ENCODE measurements around the gene UNC13D.

DNA sequence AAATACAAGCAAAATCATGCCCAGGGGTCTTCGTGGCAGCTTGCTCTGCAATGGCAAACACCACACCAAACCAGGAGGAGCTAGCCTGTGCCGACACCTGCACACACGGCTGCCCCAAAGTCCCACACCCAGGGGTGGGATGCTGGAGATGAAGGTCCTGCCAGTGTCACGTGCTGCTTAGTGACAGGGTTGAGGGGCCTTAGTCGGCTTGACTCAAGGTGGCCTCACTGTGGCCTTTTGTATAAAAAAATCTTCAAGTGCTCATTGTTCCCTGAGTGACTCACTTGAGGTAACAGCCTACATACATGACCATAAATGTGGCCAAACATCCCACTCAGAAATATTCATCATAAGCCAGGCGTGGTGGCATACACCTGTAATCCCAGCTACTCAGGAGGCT, 45.2 kb upstream of the UNC13D start:
- TF ChIP-seq EP300 (IDR thresholded peaks at IDR 0.05; ENCODE audit: borderline replicate concordance) = no peak
- TF ChIP-seq FOXM1 (IDR thresholded peaks at IDR 0.05; ENCODE audit: borderline replicate concordance, low read depth) = no peak
- TF ChIP-seq USF1 (IDR thresholded peaks at IDR 0.05) = peak; percentile 35; the same call in 1 of the 2 replicates
- TF ChIP-seq, protein P1, sequence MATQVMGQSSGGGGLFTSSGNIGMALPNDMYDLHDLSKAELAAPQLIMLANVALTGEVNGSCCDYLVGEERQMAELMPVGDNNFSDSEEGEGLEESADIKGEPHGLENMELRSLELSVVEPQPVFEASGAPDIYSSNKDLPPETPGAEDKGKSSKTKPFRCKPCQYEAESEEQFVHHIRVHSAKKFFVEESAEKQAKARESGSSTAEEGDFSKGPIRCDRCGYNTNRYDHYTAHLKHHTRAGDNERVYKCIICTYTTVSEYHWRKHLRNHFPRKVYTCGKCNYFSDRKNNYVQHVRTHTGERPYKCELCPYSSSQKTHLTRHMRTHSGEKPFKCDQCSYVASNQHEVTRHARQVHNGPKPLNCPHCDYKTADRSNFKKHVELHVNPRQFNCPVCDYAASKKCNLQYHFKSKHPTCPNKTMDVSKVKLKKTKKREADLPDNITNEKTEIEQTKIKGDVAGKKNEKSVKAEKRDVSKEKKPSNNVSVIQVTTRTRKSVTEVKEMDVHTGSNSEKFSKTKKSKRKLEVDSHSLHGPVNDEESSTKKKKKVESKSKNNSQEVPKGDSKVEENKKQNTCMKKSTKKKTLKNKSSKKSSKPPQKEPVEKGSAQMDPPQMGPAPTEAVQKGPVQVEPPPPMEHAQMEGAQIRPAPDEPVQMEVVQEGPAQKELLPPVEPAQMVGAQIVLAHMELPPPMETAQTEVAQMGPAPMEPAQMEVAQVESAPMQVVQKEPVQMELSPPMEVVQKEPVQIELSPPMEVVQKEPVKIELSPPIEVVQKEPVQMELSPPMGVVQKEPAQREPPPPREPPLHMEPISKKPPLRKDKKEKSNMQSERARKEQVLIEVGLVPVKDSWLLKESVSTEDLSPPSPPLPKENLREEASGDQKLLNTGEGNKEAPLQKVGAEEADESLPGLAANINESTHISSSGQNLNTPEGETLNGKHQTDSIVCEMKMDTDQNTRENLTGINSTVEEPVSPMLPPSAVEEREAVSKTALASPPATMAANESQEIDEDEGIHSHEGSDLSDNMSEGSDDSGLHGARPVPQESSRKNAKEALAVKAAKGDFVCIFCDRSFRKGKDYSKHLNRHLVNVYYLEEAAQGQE (IDR thresholded peaks at IDR 0.05; ENCODE audit: low read depth) = no peak
- TF ChIP-seq, protein P2, sequence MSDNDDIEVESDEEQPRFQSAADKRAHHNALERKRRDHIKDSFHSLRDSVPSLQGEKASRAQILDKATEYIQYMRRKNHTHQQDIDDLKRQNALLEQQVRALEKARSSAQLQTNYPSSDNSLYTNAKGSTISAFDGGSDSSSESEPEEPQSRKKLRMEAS (IDR thresholded peaks at IDR 0.05) = no peak
- no peak for TF ChIP-seq CREB1 (IDR thresholded peaks at IDR 0.05; ENCODE audit: low read depth)
- no peak for TF ChIP-seq EGR1 (IDR thresholded peaks at IDR 0.05)
- no peak for TF ChIP-seq TEAD4 (IDR thresholded peaks at IDR 0.05)
- no peak for TF ChIP-seq RAD21 (IDR thresholded peaks at IDR 0.05; ENCODE audit: low read depth)
- no peak for TF ChIP-seq TAF1 (IDR thresholded peaks at IDR 0.05; ENCODE audit: low read depth)
- no peak for TF ChIP-seq CEBPB (IDR thresholded peaks at IDR 0.05)
- no peak for TF ChIP-seq YY1 (IDR thresholded peaks at IDR 0.05; ENCODE audit: low read depth)
- TF ChIP-seq TCF12 (IDR thresholded peaks at IDR 0.05; ENCODE audit: low read depth) = no peak
- no peak for TF ChIP-seq ZBTB7A (IDR thresholded peaks at IDR 0.05; ENCODE audit: low read depth)

Measured in Ishikawa (cell line).